ENCODE measurements around the gene UNC13B. TPM values are rescaled to one million over a fixed set of nuclear protein-coding genes. Genes with fewer than 3 reads are reported as not detected.

Gene UNC13B
- total RNA-seq, 1 experiment from 2014 or later = 17.6 TPM

GRCh38 chr9:35424356-35425352 is 262.8 kb downstream of the UNC13B start:
- Histone ChIP-seq H3K4me1 (ENCODE audit: control insufficient read depth in 1 of 2, insufficient read depth in 2 of 2, low read length in 2 of 2) (no peaks in the 10 kb centered on the region), H3K9me2 (ENCODE audit: insufficient read depth) (no peaks in the 10 kb centered on the region), H3K9ac (ENCODE audit: low read length) (no peak overlapping the region), H3K36me3 (ENCODE audit: control insufficient read depth in 1 of 2, insufficient read depth in 2 of 2, low read length in 2 of 2) (no peaks in the 10 kb centered on the region), H3K27ac (ENCODE audit: low read depth, low read length) (no peak overlapping the region), H2AFZ (ENCODE audit: low read depth, low read length, poor library complexity, severe bottlenecking) (no peak overlapping the region), H3K27me3 (ENCODE audit: insufficient read depth, low read length) (no peaks in the 10 kb centered on the region; the same call in 1 of the 2 replicates), H3K79me2 (ENCODE audit: insufficient read depth, low read length) (no peaks in the 10 kb centered on the region), H4K20me1 (ENCODE audit: insufficient read depth) (no peaks in the 10 kb centered on the region), H3K4me2 (ENCODE audit: low read length) (no peak overlapping the region), H3K9me3 (ENCODE audit: control insufficient read depth in 1 of 2, insufficient read depth in 1 of 2, low read depth in 1 of 2, low read length in 2 of 2) (no peaks in the 10 kb centered on the region), H3K4me3 (replicated peaks in 1 of 2; ENCODE audit: low read depth in 1 of 2, low read length in 2 of 2) (no peak overlapping the region)
- ChIA-PET POLR2A (no interaction called here), RAD21 (ENCODE audit: low non-redundant PET in 1 of 2, low total read pairs in 2 of 2, uncharacterized antibody in 2 of 2, unreplicated experiment in 2 of 2) (no interaction called here), CTCF (no interaction called here)
- no peak for DNase-seq (ENCODE audit: low read depth, low spot score)
- BruUV-seq (replicated peaks) = no TSS peak
- no peak for TF ChIP-seq ZBTB33 (IDR thresholded peaks at IDR 0.05; ENCODE audit: extremely low read depth, insufficient replicate concordance, low read length)
- no peak for TF ChIP-seq CTCF (IDR thresholded peaks at IDR 0.05 in 2 of 3, conservative IDR thresholded peaks at IDR 0.05 in 1 of 3; ENCODE audit: borderline replicate concordance in 1 of 3, insufficient read depth in 1 of 3, low read depth in 2 of 3, low read length in 2 of 3)
- TF ChIP-seq EZH2 (IDR thresholded peaks at IDR 0.05) = no peak
- no peak for TF ChIP-seq POLR2AphosphoS5 (IDR thresholded peaks at IDR 0.05; ENCODE audit: low read depth, low read length)
- no peak for TF ChIP-seq TCF7L2 (IDR thresholded peaks at IDR 0.05; ENCODE audit: borderline replicate concordance, extremely low read depth, insufficient read depth, insufficient read length)
- TF ChIP-seq SRF (IDR thresholded peaks at IDR 0.05; ENCODE audit: low read depth) = no peak
- TF ChIP-seq RAD21 (IDR thresholded peaks at IDR 0.05; ENCODE audit: low read depth) = no peak
- TF ChIP-seq REST (IDR thresholded peaks at IDR 0.05; ENCODE audit: low read depth) = no peak
- intact Hi-C loops (cut with micrococcal nuclease) = no loop called here
- ATAC-seq = no peak
